H1 (cell line): ENCODE results near the gene IL1RAP. TPM values are rescaled to one million over a fixed set of nuclear protein-coding genes. Genes with fewer than 3 reads are reported as not detected.

Experiments
- GTF2F1 ChIP-seq: IDR thresholded peaks from 2 replicates; pipeline ENCODE4 v1.6.1; 2012; ENCODE audit warnings: low read depth, low read length, improper control_type of control experiment, borderline replicate concordance
- KDM1A ChIP-seq: fragments of 200-600, 300-600 bp; sonication (generic); IDR thresholded peaks from 2 replicates; pipeline ENCODE4 v1.7.1; 2016; ENCODE audit warnings: mild to moderate bottlenecking, low read length, borderline replicate concordance
- MAFK ChIP-seq: IDR thresholded peaks from 2 replicates; pipeline ENCODE4 v1.6.1; 2012; ENCODE audit warnings: low read depth, mild to moderate bottlenecking, improper control_type of control experiment, low read length
- NANOG ChIP-seq: IDR thresholded peaks from 2 replicates; pipeline ENCODE4 v1.6.1; 2011; ENCODE audit warnings: low read length, low read depth, mild to moderate bottlenecking, inconsistent platforms; ENCODE audit not compliant: insufficient read depth, poor library complexity, severe bottlenecking
- PHF8 ChIP-seq: fragments of 200-600 bp; sonication (generic); conservative IDR thresholded peaks from 2 replicates; pipeline ENCODE4 v1.7.1; 2012; ENCODE audit warnings: low read depth, mild to moderate bottlenecking, inconsistent platforms, low read length, moderate library complexity
- SAP30 ChIP-seq: fragments of 300-600 bp; sonication (generic); IDR thresholded peaks from 2 replicates; pipeline ENCODE4 v1.7.1; 2012; ENCODE audit warnings: low read length, moderate library complexity, mild to moderate bottlenecking, inconsistent platforms; ENCODE audit not compliant: insufficient read depth, insufficient replicate concordance
- TBP ChIP-seq: IDR thresholded peaks from 2 replicates; pipeline ENCODE4 v1.6.1; 2011; ENCODE audit warnings: low read depth, low read length, improper control_type of control experiment
- TEAD4 ChIP-seq: IDR thresholded peaks from 2 replicates; pipeline ENCODE4 v1.6.1; 2012; ENCODE audit warnings: low read depth, low read length, inconsistent platforms, mixed read lengths
- polyA plus RNA-seq, 7 experiments: library from polyadenylated mRNA; depleted of rRNA in 3 of 7; stranded (reverse) in 5 of 7; unstranded in 2 of 7; fragments of >200 nt in 5 of 7; fragments of 200-250 nt in 2 of 7; gene quantifications; 1 replicate in 5 of 7; 2 replicates in 1 of 7; 4 replicates in 1 of 7; pipeline versions ENCODE4 v1.2.1 to v1.2.3, GENCODE V29; 2011 to 2013; ENCODE audit warnings: missing spikeins in 2 of 7, mixed read lengths in 2 of 7
- total RNA-seq: library from RNA; stranded (reverse); fragmentation: NEBNext Ultra II Directional; extraction: Animal tissue kit (Norgen Biotek cat#: 25700); gene quantifications from 2 replicates; pipeline ENCODE4 v1.2.1, GENCODE V29; 2021

The IL1RAP gene
- total and polyA plus RNA-seq, 2 of the 8 experiments (the other 6 are each of a cell fraction or from before 2014, with no cell fraction given), result 2.4 to 3.9 TPM

GRCh38 chr3:190562866-190563510 lies 49.1 kb downstream of the IL1RAP start (continued):
- TF ChIP-seq SAP30 (no peak), GTF2F1 (no peak), NANOG (no peak), TBP (no peak), KDM1A (no peak), TEAD4 (no peak), PHF8 (no peak), MAFK (no peak)
- TF ChIP-seq, all 59 proteins: peak for 0
